ENCODE data around the gene PLEKHG4. TPM values are rescaled to one million over a fixed set of nuclear protein-coding genes. Genes with fewer than 3 reads are reported as not detected.

The PLEKHG4 gene
- total and polyA plus RNA-seq, 9 of the 15 experiments (the other 6 are each of a cell fraction or from before 2014, with no cell fraction given): 3.7 to 36.8 (median 17.9) TPM

DNA sequence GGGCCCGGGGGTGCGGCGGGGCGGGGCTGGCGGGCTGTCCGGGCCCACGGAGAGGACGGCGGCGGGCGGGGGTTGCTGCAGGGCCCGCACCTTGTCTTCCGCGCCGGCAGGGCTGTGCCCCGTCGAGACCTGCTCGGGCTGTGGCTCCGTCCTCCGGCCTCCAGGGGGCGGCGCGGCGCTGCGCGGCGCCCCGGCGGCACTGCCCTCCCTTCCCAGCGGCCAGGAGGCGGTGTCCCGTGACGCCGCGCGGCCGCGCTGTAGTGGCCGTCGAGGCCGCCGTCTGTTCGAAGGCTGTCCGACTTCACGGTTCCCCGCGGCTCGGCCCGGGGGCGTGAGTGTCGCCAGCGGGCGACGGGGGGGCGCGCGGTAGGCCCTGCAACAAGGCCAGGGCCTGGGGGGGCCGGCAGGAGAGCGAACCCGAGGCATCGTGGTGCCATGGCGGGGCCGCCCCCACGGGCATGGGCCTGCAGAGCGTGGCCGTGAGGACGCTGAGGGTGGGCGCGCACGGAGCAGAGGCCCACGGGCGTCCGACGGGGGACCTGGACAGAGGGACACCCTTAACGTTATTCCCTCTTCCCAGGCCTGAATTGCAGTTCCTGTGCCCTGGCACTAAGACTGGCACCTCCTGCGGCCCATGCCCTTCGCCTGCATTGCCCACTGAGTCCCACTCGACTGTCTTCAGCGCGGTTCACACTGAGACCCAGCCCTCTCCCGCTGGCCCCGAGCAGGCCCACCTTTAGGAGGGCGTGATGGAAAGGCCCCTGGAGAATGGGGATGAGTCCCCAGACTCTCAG, at the start of gene PLEKHG4 (continued):
- TF ChIP-seq, protein P1, sequence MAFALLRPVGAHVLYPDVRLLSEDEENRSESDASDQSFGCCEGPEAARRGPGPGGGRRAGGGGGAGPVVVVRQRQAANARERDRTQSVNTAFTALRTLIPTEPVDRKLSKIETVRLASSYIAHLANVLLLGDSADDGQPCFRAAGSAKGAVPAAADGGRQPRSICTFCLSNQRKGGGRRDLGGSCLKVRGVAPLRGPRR (CRISPR knock-in tag; IDR thresholded peaks at IDR 0.05): no peak
- 0 out of 2 replicates have a peak, but pooled peaks have one; percentile 69 for TF ChIP-seq TGIF2 (CRISPR knock-in tag; IDR thresholded peaks at IDR 0.05)
- TF ChIP-seq ZNF644 (tag; IDR thresholded peaks at IDR 0.05; ENCODE audit: low read depth): peak; percentile 69; the same call in 1 of the 2 replicates
- no peak for TF ChIP-seq ZNF140 (CRISPR knock-in tag; IDR thresholded peaks at IDR 0.05)
- TF ChIP-seq ZNF584 (CRISPR knock-in tag; IDR thresholded peaks at IDR 0.05; ENCODE audit: low read depth): no peak
- no peak for TF ChIP-seq ETV6 (IDR thresholded peaks at IDR 0.05; ENCODE audit: borderline replicate concordance in 1 of 2, low read depth in 2 of 2, low read length in 1 of 2)
- TF ChIP-seq ETV6 (CRISPR knock-in tag; IDR thresholded peaks at IDR 0.05; ENCODE audit: borderline replicate concordance): 0 out of 2 replicates have a peak, but pooled peaks have one; percentile 33
- peak; percentile 96 for TF ChIP-seq CXXC5 (CRISPR knock-in tag; IDR thresholded peaks at IDR 0.05)
- TF ChIP-seq, protein P2, sequence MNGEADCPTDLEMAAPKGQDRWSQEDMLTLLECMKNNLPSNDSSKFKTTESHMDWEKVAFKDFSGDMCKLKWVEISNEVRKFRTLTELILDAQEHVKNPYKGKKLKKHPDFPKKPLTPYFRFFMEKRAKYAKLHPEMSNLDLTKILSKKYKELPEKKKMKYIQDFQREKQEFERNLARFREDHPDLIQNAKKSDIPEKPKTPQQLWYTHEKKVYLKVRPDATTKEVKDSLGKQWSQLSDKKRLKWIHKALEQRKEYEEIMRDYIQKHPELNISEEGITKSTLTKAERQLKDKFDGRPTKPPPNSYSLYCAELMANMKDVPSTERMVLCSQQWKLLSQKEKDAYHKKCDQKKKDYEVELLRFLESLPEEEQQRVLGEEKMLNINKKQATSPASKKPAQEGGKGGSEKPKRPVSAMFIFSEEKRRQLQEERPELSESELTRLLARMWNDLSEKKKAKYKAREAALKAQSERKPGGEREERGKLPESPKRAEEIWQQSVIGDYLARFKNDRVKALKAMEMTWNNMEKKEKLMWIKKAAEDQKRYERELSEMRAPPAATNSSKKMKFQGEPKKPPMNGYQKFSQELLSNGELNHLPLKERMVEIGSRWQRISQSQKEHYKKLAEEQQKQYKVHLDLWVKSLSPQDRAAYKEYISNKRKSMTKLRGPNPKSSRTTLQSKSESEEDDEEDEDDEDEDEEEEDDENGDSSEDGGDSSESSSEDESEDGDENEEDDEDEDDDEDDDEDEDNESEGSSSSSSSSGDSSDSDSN (IDR thresholded peaks at IDR 0.05; ENCODE audit: borderline replicate concordance in 1 of 2, low read depth in 2 of 2, low read length in 2 of 2): peak; percentile 63 to 84; a peak in 2 of 4 replicates
- peak; percentile 53; the same call in 1 of the 2 replicates for TF ChIP-seq HIVEP1 (CRISPR knock-in tag; IDR thresholded peaks at IDR 0.05)
- TF ChIP-seq ZNF174 (CRISPR knock-in tag; IDR thresholded peaks at IDR 0.05): no peak
- TF ChIP-seq ZBTB1 (CRISPR knock-in tag; IDR thresholded peaks at IDR 0.05; ENCODE audit: borderline replicate concordance, low read depth): no peak
- TF ChIP-seq, protein P3, sequence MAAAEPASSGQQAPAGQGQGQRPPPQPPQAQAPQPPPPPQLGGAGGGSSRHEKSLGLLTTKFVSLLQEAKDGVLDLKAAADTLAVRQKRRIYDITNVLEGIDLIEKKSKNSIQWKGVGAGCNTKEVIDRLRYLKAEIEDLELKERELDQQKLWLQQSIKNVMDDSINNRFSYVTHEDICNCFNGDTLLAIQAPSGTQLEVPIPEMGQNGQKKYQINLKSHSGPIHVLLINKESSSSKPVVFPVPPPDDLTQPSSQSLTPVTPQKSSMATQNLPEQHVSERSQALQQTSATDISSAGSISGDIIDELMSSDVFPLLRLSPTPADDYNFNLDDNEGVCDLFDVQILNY (CRISPR knock-in tag; IDR thresholded peaks at IDR 0.05): no peak
- TF ChIP-seq ZFPM2 (CRISPR knock-in tag; IDR thresholded peaks at IDR 0.05): no peak
- TF ChIP-seq XRCC5 (IDR thresholded peaks at IDR 0.05; ENCODE audit: low read depth, low read length): peak; percentile 62; the same call in 1 of the 2 replicates
- peak; percentile 60 for TF ChIP-seq PCBP1 (IDR thresholded peaks at IDR 0.05; ENCODE audit: low read depth, low read length, poor library complexity, severe bottlenecking)
- 0 out of 2 replicates have a peak, but pooled peaks have one; percentile 65 for TF ChIP-seq ZNF212 (CRISPR knock-in tag; IDR thresholded peaks at IDR 0.05)
- TF ChIP-seq, protein P4, sequence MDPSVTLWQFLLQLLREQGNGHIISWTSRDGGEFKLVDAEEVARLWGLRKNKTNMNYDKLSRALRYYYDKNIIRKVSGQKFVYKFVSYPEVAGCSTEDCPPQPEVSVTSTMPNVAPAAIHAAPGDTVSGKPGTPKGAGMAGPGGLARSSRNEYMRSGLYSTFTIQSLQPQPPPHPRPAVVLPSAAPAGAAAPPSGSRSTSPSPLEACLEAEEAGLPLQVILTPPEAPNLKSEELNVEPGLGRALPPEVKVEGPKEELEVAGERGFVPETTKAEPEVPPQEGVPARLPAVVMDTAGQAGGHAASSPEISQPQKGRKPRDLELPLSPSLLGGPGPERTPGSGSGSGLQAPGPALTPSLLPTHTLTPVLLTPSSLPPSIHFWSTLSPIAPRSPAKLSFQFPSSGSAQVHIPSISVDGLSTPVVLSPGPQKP (CRISPR knock-in tag; IDR thresholded peaks at IDR 0.05): no peak
- no peak for TF ChIP-seq SMAD1 (IDR thresholded peaks at IDR 0.05; ENCODE audit: low read depth, low read length, partially characterized antibody)
- TF ChIP-seq, protein P5, sequence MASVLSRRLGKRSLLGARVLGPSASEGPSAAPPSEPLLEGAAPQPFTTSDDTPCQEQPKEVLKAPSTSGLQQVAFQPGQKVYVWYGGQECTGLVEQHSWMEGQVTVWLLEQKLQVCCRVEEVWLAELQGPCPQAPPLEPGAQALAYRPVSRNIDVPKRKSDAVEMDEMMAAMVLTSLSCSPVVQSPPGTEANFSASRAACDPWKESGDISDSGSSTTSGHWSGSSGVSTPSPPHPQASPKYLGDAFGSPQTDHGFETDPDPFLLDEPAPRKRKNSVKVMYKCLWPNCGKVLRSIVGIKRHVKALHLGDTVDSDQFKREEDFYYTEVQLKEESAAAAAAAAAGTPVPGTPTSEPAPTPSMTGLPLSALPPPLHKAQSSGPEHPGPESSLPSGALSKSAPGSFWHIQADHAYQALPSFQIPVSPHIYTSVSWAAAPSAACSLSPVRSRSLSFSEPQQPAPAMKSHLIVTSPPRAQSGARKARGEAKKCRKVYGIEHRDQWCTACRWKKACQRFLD (CRISPR knock-in tag; IDR thresholded peaks at IDR 0.05): peak; percentile 51; the same call in 1 of the 2 replicates
- TF ChIP-seq EP300 (IDR thresholded peaks at IDR 0.05; ENCODE audit: low read length): peak; percentile 8; the same call in 1 of the 2 replicates
